WTC11 (cell line): ENCODE measurements around the gene PSME2. TPM values are rescaled to one million over a fixed set of nuclear protein-coding genes. Genes with fewer than 3 reads are reported as not detected.

ENCODE experiments used
- ATAC-seq: fragments of 200-7000 bp; cut with Tn5 transposase; 2 replicates; pipeline ENCODE4 v1.10.0; 2021; ENCODE audit warnings: mild to moderate bottlenecking, moderate library complexity
- CTCF ChIA-PET: fragments of 300-600 bp; sonication (Branson Sonifier 250); formaldehyde crosslinking; loops from one replicate; lab custom pipeline; 2021; ENCODE audit warnings: antibody characterized with exemption; lab: Charles Lee
- POLR2A ChIA-PET: fragments of 350-600 bp; sonication (Branson Sonifier 250); formaldehyde crosslinking; loops from one replicate; lab custom pipeline; 2021; ENCODE audit warnings: antibody characterized with exemption; lab: Charles Lee
- DNase-seq: peaks from one replicate; pipeline ENCODE4 v3.0.0; 2021; ENCODE audit warnings: low spot score
- H3K27ac Mint-ChIP-seq: 2 replicates; pipeline ENCODE4 v1.8.0; 2021; ENCODE audit warnings: mixed read lengths
- H3K27me3 Mint-ChIP-seq: 2 replicates; pipeline ENCODE4 v1.8.0; 2021; ENCODE audit warnings: low read depth, mild to moderate bottlenecking, moderate library complexity, mixed read lengths
- H3K36me3 Mint-ChIP-seq: 2 replicates; pipeline ENCODE4 v1.8.0; 2021; ENCODE audit warnings: mixed read lengths
- H3K4me1 Mint-ChIP-seq: 2 replicates; pipeline ENCODE4 v1.8.0; 2022; ENCODE audit warnings: mixed read lengths
- H3K4me3 Mint-ChIP-seq: 2 replicates; pipeline ENCODE4 v1.8.0; 2021; ENCODE audit warnings: mild to moderate bottlenecking, moderate library complexity, mixed read lengths
- H3K9me3 Mint-ChIP-seq: 2 replicates; pipeline ENCODE4 v1.8.0; 2021; ENCODE audit warnings: mixed read lengths
- CTCF ChIP-seq: fragments of 200-600 bp; IDR thresholded peaks from 2 replicates; pipeline ENCODE4 v1.8.0; 2022; ENCODE audit warnings: antibody characterized with exemption
- E2F5 ChIP-seq: sonication (generic); formaldehyde crosslinking; IDR thresholded peaks from 2 replicates; pipeline ENCODE4 v1.8.1; 2022; ENCODE audit warnings: mild to moderate bottlenecking, moderate library complexity, missing genetic modification reagents
- ELF4 ChIP-seq: sonication (generic); formaldehyde crosslinking; IDR thresholded peaks from 2 replicates; pipeline ENCODE4 v1.8.1; 2022; ENCODE audit warnings: low read depth, mild to moderate bottlenecking, moderate library complexity, missing genetic modification reagents
- EMX1 ChIP-seq: fragments of 250-450 bp; sonication (Bioruptor Pico); IDR thresholded peaks from 2 replicates; pipeline ENCODE4 v1.8.0; 2021; ENCODE audit warnings: mild to moderate bottlenecking
- ESRRA ChIP-seq: sonication (generic); formaldehyde crosslinking; IDR thresholded peaks from 2 replicates; pipeline ENCODE4 v1.8.1; 2022; ENCODE audit warnings: mild to moderate bottlenecking, missing genetic modification reagents, borderline replicate concordance
- ETV6 ChIP-seq: sonication (generic); formaldehyde crosslinking; IDR thresholded peaks from 2 replicates; pipeline ENCODE4 v1.8.1; 2022; ENCODE audit warnings: mild to moderate bottlenecking, missing genetic modification reagents
- GTF2I ChIP-seq: fragments of 250-450 bp; sonication (Bioruptor Pico); conservative IDR thresholded peaks from 2 replicates; pipeline ENCODE4 v1.4.0; 2021; ENCODE audit warnings: mild to moderate bottlenecking
- JAZF1 ChIP-seq: fragments of 250-450 bp; sonication (Bioruptor Pico); IDR thresholded peaks from 2 replicates; pipeline ENCODE4 v1.9.0; 2021; ENCODE audit warnings: moderate library complexity, mild to moderate bottlenecking, inconsistent platforms
- NFATC4 ChIP-seq: fragments of 250-450 bp; sonication (Bioruptor Pico); IDR thresholded peaks from 2 replicates; pipeline ENCODE4 v1.9.0; 2021; ENCODE audit warnings: mild to moderate bottlenecking
- RELA ChIP-seq: sonication (generic); formaldehyde crosslinking; IDR thresholded peaks from 2 replicates; pipeline ENCODE4 v1.8.1; 2022; ENCODE audit warnings: missing genetic modification reagents, mild to moderate bottlenecking, borderline replicate concordance
- TCF7 ChIP-seq: sonication (generic); formaldehyde crosslinking; IDR thresholded peaks from 2 replicates; pipeline ENCODE4 v1.8.0; 2022; ENCODE audit warnings: mild to moderate bottlenecking, low read depth, missing genetic modification reagents, moderate library complexity
- TEAD1 ChIP-seq: sonication (generic); formaldehyde crosslinking; IDR thresholded peaks from 2 replicates; pipeline ENCODE4 v1.8.0; 2022; ENCODE audit warnings: mild to moderate bottlenecking, missing genetic modification reagents
- ZNF219 ChIP-seq: sonication (generic); formaldehyde crosslinking; IDR thresholded peaks from 2 replicates; pipeline ENCODE4 v1.8.0; 2023; ENCODE audit warnings: missing genetic modification reagents, mild to moderate bottlenecking, borderline replicate concordance
- ZNF263 ChIP-seq: sonication (generic); formaldehyde crosslinking; IDR thresholded peaks from 2 replicates; pipeline ENCODE4 v1.8.1; 2022; ENCODE audit warnings: low read depth, mild to moderate bottlenecking, moderate library complexity, missing genetic modification reagents
- ZNF532 ChIP-seq: fragments of 250-450 bp; sonication (Bioruptor Pico); IDR thresholded peaks from 2 replicates; pipeline ENCODE4 v1.9.0; 2021; ENCODE audit warnings: mild to moderate bottlenecking, borderline replicate concordance
- ZNF671 ChIP-seq: fragments of 250-450 bp; sonication (Bioruptor Pico); IDR thresholded peaks from 2 replicates; pipeline ENCODE4 v1.8.0; 2021; ENCODE audit warnings: mild to moderate bottlenecking
- total RNA-seq: library from RNA; stranded (reverse); gene quantifications from 3 replicates; pipeline ENCODE4 v1.2.3, GENCODE V29; 2021
- TF ChIP-seq, protein P1 (sequence below): sonication (generic); formaldehyde crosslinking; conservative IDR thresholded peaks from 2 replicates; pipeline ENCODE4 v1.8.1; 2022; ENCODE audit warnings: mild to moderate bottlenecking, missing genetic modification reagents
- TF ChIP-seq, protein P2 (sequence below): sonication (generic); formaldehyde crosslinking; IDR thresholded peaks from 2 replicates; pipeline ENCODE4 v1.8.1; 2023; ENCODE audit warnings: mild to moderate bottlenecking, missing genetic modification reagents, moderate library complexity
- TF ChIP-seq, protein P3 (sequence below): sonication (generic); formaldehyde crosslinking; IDR thresholded peaks from 2 replicates; pipeline ENCODE4 v1.8.0; 2023; ENCODE audit warnings: missing genetic modification reagents, mild to moderate bottlenecking, borderline replicate concordance

The PSME2 gene
- total RNA-seq, 1 experiment from 2014 or later, result 103 TPM

DNA sequence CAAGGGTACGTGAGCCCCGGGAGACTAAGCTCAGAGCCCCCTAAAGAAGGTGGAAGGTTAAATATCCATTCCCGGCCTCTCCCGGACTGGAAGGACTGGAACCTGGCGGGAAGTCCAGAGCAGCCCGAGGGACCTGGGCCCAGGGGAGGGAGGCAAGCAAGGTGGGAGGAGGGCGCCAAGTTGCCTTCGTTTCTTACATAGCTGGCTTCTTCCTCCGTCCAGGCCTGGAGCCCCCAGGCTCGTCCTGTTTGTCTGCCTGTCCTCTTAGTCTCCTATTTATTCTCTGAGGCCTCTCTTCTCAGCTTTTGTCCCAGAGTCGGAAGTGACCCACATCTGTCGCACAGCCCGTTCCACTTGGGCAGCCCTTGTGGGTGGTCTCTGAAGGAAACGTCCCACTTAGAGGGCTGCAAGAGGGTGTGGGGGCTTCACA is 51.6 kb downstream of the PSME2 start:
- ChIA-PET POLR2A (interaction anchor here (0.6 to 6.5 kb wide), 12 partner anchors 9 to 119 kb away, joined by 3 to 67 read pairs (median 13); partner anchors contain the start of genes CARMIL3, CHMP4A, DCAF11 and EMC9), CTCF (interaction anchor here (0.9 to 11.7 kb wide), 12 partner anchors 14 to 613 kb away, joined by 3 to 320 read pairs (median 6); partner anchors contain the start of genes CARMIL3, DCAF11, NRL and PSME1)
- Mint-ChIP-seq H3K27ac (peak overlapping the region; percentile 97), H3K9me3 (no peaks in the 10 kb centered on the region), H3K27me3 (peaks cover 10% of the 10 kb centered on the region), H3K4me3 (peak overlapping the region; percentile 98)
- no peak for DNase-seq
- TF ChIP-seq EMX1 (CRISPR knock-in tag) (0 out of 2 replicates have a peak, but pooled peaks have one; percentile 9), ZNF219 (no peak), ETV6 (CRISPR knock-in tag) (no peak)
- TF ChIP-seq, all 79 proteins: peak for 1
- Mint-ChIP-seq H3K36me3 (peaks cover 16% of the 10 kb centered on the region), H3K4me1 (peaks cover 27% of the 10 kb centered on the region)
- no peak for ATAC-seq

GRCh38 chr14:24093901-24094840 is 52.2 kb downstream of the PSME2 start, which contains the start of gene PCK2:
TSS of gene PCK2 (plus strand) at chr14:24094311. CDS start at chr14:24094406, 95 bp downstream.
- POLR2A ChIA-PET, result interaction anchor here (0.6 to 6.5 kb wide), 20 partner anchors 9 to 148 kb away, joined by 3 to 67 read pairs (median 6); partner anchors contain the start of genes CARMIL3, CHMP4A, DCAF11 and EMC9
- H3K27ac Mint-ChIP-seq, result peak within 1 kb of the TSS; percentile 98
- peak within 1 kb of the TSS; percentile 98 for H3K4me3 Mint-ChIP-seq
- peaks cover 10% of the 10 kb centered on the region for H3K27me3 Mint-ChIP-seq
- CTCF ChIA-PET, result interaction anchor here (0.5 to 11.7 kb wide), 28 partner anchors 11 to 1299 kb away, joined by 3 to 320 read pairs (median 4); partner anchors contain the start of genes AP1G2, CARMIL3, DCAF11 and EMC9
- peaks cover 32% of the 10 kb centered on the region for H3K4me1 Mint-ChIP-seq
- H3K36me3 Mint-ChIP-seq, result peaks cover 11% of the 10 kb centered on the region
- H3K9me3 Mint-ChIP-seq, result no peaks in the 10 kb centered on the region
- DNase-seq (peak; percentile 98), ATAC-seq (peak; percentile 93)
- TF ChIP-seq ZNF532 (CRISPR knock-in tag) (0 out of 2 replicates have a peak, but pooled peaks have one; percentile 56), ZNF671 (CRISPR knock-in tag) (peak; percentile 67; the same call in 1 of the 2 replicates), RELA (peak; percentile 72; the same call in 1 of the 2 replicates), TCF7 (CRISPR knock-in tag) (peak; percentile 86), ZNF263 (CRISPR knock-in tag) (peak; percentile 16; the same call in 1 of the 2 replicates), E2F5 (CRISPR knock-in tag) (peak; percentile 90), NFATC4 (peak; percentile 76; the same call in 1 of the 2 replicates), TEAD1 (CRISPR knock-in tag) (peak; percentile 44; the same call in 1 of the 2 replicates), ESRRA (CRISPR knock-in tag) (no peak), JAZF1 (CRISPR knock-in tag) (no peak), GTF2I (CRISPR knock-in tag) (no peak), ELF4 (CRISPR knock-in tag) (0 out of 2 replicates have a peak, but pooled peaks have one; percentile 45), CTCF (no peak)
- TF ChIP-seq, protein P1, sequence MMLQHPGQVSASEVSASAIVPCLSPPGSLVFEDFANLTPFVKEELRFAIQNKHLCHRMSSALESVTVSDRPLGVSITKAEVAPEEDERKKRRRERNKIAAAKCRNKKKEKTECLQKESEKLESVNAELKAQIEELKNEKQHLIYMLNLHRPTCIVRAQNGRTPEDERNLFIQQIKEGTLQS, result no peak
- TF ChIP-seq, protein P2, sequence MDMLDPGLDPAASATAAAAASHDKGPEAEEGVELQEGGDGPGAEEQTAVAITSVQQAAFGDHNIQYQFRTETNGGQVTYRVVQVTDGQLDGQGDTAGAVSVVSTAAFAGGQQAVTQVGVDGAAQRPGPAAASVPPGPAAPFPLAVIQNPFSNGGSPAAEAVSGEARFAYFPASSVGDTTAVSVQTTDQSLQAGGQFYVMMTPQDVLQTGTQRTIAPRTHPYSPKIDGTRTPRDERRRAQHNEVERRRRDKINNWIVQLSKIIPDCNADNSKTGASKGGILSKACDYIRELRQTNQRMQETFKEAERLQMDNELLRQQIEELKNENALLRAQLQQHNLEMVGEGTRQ (CRISPR knock-in tag), result peak; percentile 4
- TF ChIP-seq, protein P3, sequence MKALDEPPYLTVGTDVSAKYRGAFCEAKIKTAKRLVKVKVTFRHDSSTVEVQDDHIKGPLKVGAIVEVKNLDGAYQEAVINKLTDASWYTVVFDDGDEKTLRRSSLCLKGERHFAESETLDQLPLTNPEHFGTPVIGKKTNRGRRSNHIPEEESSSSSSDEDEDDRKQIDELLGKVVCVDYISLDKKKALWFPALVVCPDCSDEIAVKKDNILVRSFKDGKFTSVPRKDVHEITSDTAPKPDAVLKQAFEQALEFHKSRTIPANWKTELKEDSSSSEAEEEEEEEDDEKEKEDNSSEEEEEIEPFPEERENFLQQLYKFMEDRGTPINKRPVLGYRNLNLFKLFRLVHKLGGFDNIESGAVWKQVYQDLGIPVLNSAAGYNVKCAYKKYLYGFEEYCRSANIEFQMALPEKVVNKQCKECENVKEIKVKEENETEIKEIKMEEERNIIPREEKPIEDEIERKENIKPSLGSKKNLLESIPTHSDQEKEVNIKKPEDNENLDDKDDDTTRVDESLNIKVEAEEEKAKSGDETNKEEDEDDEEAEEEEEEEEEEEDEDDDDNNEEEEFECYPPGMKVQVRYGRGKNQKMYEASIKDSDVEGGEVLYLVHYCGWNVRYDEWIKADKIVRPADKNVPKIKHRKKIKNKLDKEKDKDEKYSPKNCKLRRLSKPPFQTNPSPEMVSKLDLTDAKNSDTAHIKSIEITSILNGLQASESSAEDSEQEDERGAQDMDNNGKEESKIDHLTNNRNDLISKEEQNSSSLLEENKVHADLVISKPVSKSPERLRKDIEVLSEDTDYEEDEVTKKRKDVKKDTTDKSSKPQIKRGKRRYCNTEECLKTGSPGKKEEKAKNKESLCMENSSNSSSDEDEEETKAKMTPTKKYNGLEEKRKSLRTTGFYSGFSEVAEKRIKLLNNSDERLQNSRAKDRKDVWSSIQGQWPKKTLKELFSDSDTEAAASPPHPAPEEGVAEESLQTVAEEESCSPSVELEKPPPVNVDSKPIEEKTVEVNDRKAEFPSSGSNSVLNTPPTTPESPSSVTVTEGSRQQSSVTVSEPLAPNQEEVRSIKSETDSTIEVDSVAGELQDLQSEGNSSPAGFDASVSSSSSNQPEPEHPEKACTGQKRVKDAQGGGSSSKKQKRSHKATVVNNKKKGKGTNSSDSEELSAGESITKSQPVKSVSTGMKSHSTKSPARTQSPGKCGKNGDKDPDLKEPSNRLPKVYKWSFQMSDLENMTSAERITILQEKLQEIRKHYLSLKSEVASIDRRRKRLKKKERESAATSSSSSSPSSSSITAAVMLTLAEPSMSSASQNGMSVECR (CRISPR knock-in tag), result no peak; the same call in 1 of the 2 replicates
